Liver (tissue), 9 donors: ENCODE results near the gene RGS12. TPM values are rescaled to one million over a fixed set of nuclear protein-coding genes. Genes with fewer than 3 reads are reported as not detected.

Source experiments
- DNase-seq: peaks from one replicate; pipeline ENCODE4 v3.0.0-alpha.2; 2017; ENCODE audit warnings: low spot score
- H3K27ac ChIP-seq, 2 donors: one replicate each; pipeline ENCODE4 v1.7.0; 2013; ENCODE audit warnings: inconsistent platforms in 2 of 2, low read length in 2 of 2, control low read depth in 1 of 2, low read depth in 1 of 2, mild to moderate bottlenecking in 1 of 2
- H3K27me3 ChIP-seq, 4 donors: one replicate each; pipeline versions ENCODE4 v1.6.1 to v1.7.0; 2013; ENCODE audit warnings: low read length in 3 of 4, inconsistent platforms in 1 of 4, mild to moderate bottlenecking in 1 of 4, moderate library complexity in 1 of 4; ENCODE audit not compliant: control insufficient read depth in 4 of 4, insufficient read depth in 4 of 4
- H3K36me3 ChIP-seq, 4 donors: one replicate each; pipeline versions ENCODE4 v1.6.1 to v1.7.0; 2013; ENCODE audit warnings: low read length in 3 of 4, mild to moderate bottlenecking in 3 of 4, low read depth in 1 of 4, moderate library complexity in 1 of 4; ENCODE audit not compliant: control insufficient read depth in 4 of 4, insufficient read depth in 3 of 4
- H3K4me1 ChIP-seq, 4 donors: one replicate each; pipeline versions ENCODE4 v1.6.1 to v1.7.0; 2013; ENCODE audit warnings: low read length in 3 of 4, mild to moderate bottlenecking in 3 of 4, moderate library complexity in 1 of 4; ENCODE audit not compliant: control insufficient read depth in 4 of 4, insufficient read depth in 4 of 4
- H3K4me3 ChIP-seq, 3 donors: one replicate each; pipeline versions ENCODE4 v1.6.1 to v1.7.0; 2013; ENCODE audit warnings: low read length in 3 of 3, control low read depth in 1 of 3, low read depth in 1 of 3, mild to moderate bottlenecking in 1 of 3
- H3K9ac ChIP-seq, 2 donors: one replicate each; pipeline ENCODE4 v1.7.0; 2013; ENCODE audit warnings: low read length in 2 of 2, mild to moderate bottlenecking in 2 of 2, moderate library complexity in 2 of 2, control low read depth in 1 of 2, low read depth in 1 of 2
- H3K9me3 ChIP-seq, 4 donors: one replicate each; pipeline versions ENCODE4 v1.6.1 to v1.7.0; 2013; ENCODE audit warnings: low read length in 3 of 4; ENCODE audit not compliant: control insufficient read depth in 4 of 4
- ATF3 ChIP-seq: IDR thresholded peaks from 2 replicates; pipeline ENCODE4 v1.6.1; 2016; ENCODE audit warnings: antibody characterized with exemption
- CTCF ChIP-seq: fragments of 150-350 bp; IDR thresholded peaks from 2 replicates; pipeline ENCODE4 v1.5.1; 2017; ENCODE audit warnings: improper control_type of control experiment, low read depth, low read length; ENCODE audit not compliant: missing input control
- FOXA1 ChIP-seq: IDR thresholded peaks from 2 replicates; pipeline ENCODE4 v1.6.1; 2016; ENCODE audit warnings: antibody characterized with exemption
- FOXA2 ChIP-seq: IDR thresholded peaks from 2 replicates; pipeline ENCODE4 v1.6.1; 2016; ENCODE audit warnings: antibody characterized with exemption
- GABPA ChIP-seq, 2 donors: IDR thresholded peaks in 1 of 2; conservative IDR thresholded peaks in 1 of 2; 2 replicates each; pipeline ENCODE4 v1.6.1; 2016; ENCODE audit warnings: antibody characterized with exemption in 2 of 2, mild to moderate bottlenecking in 1 of 2, moderate library complexity in 1 of 2
- HNF4A ChIP-seq, 2 donors: conservative IDR thresholded peaks; 2 replicates each; pipeline ENCODE4 v1.6.1; 2016; ENCODE audit warnings: antibody characterized with exemption in 2 of 2, mild to moderate bottlenecking in 2 of 2
- JUND ChIP-seq, 2 donors: IDR thresholded peaks; 2 replicates each; pipeline ENCODE4 v1.6.1; 2016; ENCODE audit warnings: antibody characterized with exemption in 2 of 2
- MAX ChIP-seq: IDR thresholded peaks from 2 replicates; pipeline ENCODE4 v1.6.1; 2016; ENCODE audit warnings: antibody characterized with exemption
- NR2F2 ChIP-seq: IDR thresholded peaks from 2 replicates; pipeline ENCODE4 v1.6.1; 2016; ENCODE audit warnings: antibody characterized with exemption
- RAD21 ChIP-seq, 2 donors: IDR thresholded peaks; 2 replicates each; pipeline ENCODE4 v1.6.1; 2016; ENCODE audit warnings: antibody characterized with exemption in 2 of 2, mild to moderate bottlenecking in 2 of 2
- REST ChIP-seq: IDR thresholded peaks from 2 replicates; pipeline ENCODE4 v1.6.1; 2016; ENCODE audit warnings: antibody characterized with exemption, mild to moderate bottlenecking
- RXRA ChIP-seq, 2 donors: IDR thresholded peaks; 2 replicates each; pipeline ENCODE4 v1.6.1; 2017 to 2018; ENCODE audit warnings: antibody characterized with exemption in 2 of 2, mild to moderate bottlenecking in 1 of 2
- SP1 ChIP-seq: IDR thresholded peaks from 2 replicates; pipeline ENCODE4 v1.6.1; 2018; ENCODE audit warnings: antibody characterized with exemption, mild to moderate bottlenecking
- TAF1 ChIP-seq: conservative IDR thresholded peaks from 2 replicates; pipeline ENCODE4 v1.6.1; 2016; ENCODE audit warnings: antibody characterized with exemption, mild to moderate bottlenecking
- YY1 ChIP-seq: IDR thresholded peaks from 2 replicates; pipeline ENCODE4 v1.6.1; 2016; ENCODE audit warnings: antibody characterized with exemption, mild to moderate bottlenecking
- WGBS: extraction: QIAGEN DNeasy Blood & Tissue Kit; methylation state at CpG from one replicate; pipeline ENCODE4 v1.1.7; 2013; 5-methylcytosine and 5-hydroxymethylcytosine counted together
- polyA plus RNA-seq, 2 donors: library from polyadenylated mRNA; stranded (reverse) in 1 of 2; unstranded in 1 of 2; fragments of 200-250 nt in 1 of 2; fragments of >200 nt in 1 of 2; fragmentation: Nextera tagmentation in 1 of 2; extraction: Ambion mirVana in 1 of 2; gene quantifications; one replicate each; pipeline versions ENCODE4 v1.2.1 to v1.2.3, GENCODE V29; 2013 to 2015
- total RNA-seq, 2 donors: library from RNA; depleted of rRNA; stranded (reverse); fragments of >200 nt; gene quantifications; one replicate each; pipeline ENCODE4 v1.2.3, GENCODE V29; 2014
- donor health status: healthy.
- donor health status: healthy.
- donor health status: healthy.
- donor health status: healthy.
- donor health status: healthy.

The RGS12 gene
- total and polyA plus RNA-seq, 4 donors: 6.4 to 23.2 (median 11.5) TPM

- Histone ChIP-seq H3K27me3 (no peaks in the 10 kb centered on the region), H3K27ac (no peak overlapping the region), H3K4me3 (no peak overlapping the region), H3K36me3 (peaks cover 0 to 1% (median 0%) of the 10 kb centered on the region in 4 donors), H3K4me1 (peaks cover 0 to 5% (median 0%) of the 10 kb centered on the region in 4 donors), H3K9ac (no peak overlapping the region), H3K9me3 (no peaks in the 10 kb centered on the region)
- TF ChIP-seq RXRA (IDR thresholded peaks at IDR 0.05) (no peak), SP1 (no peak), MAX (no peak), REST (no peak), YY1 (no peak), HNF4A (conservative IDR thresholded peaks at IDR 0.05) (no peak), NR2F2 (no peak), ATF3 (no peak), TAF1 (no peak), FOXA2 (no peak), GABPA (IDR thresholded peaks at IDR 0.05 in 1 of 2, conservative IDR thresholded peaks at IDR 0.05 in 1 of 2) (no peak), JUND (IDR thresholded peaks at IDR 0.05) (no peak), FOXA1 (no peak)
- WGBS: 96% methylated on average over 28 of the region's 28 CpGs
- DNase-seq: peak; percentile 28
Measured at GRCh38 chr4:3340038-3340699, 47.3 kb downstream of the RGS12 start.

- H3K9me3 ChIP-seq: no peaks in the 10 kb centered on the region
- no peak overlapping the region for H3K9ac ChIP-seq
- WGBS: 51% methylated on average over 16 of the region's 16 CpGs
- H3K4me3 ChIP-seq: no peak overlapping the region
- no peaks in the 10 kb centered on the region for H3K27me3 ChIP-seq
- H3K4me1 ChIP-seq: peaks cover 0 to 5% (median 0%) of the 10 kb centered on the region in 4 donors
- peaks cover 0 to 1% (median 0%) of the 10 kb centered on the region in 4 donors for H3K36me3 ChIP-seq
- TF ChIP-seq JUND (IDR thresholded peaks at IDR 0.05) (no peak), HNF4A (conservative IDR thresholded peaks at IDR 0.05) (peak in 1 of 2 donors; percentile 17), FOXA2 (no peak), FOXA1 (no peak), RAD21 (IDR thresholded peaks at IDR 0.05) (peak; percentile 81 to 82), ATF3 (no peak), GABPA (IDR thresholded peaks at IDR 0.05 in 1 of 2, conservative IDR thresholded peaks at IDR 0.05 in 1 of 2) (no peak), MAX (no peak), CTCF (peak; percentile 58), RXRA (IDR thresholded peaks at IDR 0.05) (no peak), REST (no peak)
- peak; percentile 30 for DNase-seq
- no peak overlapping the region for H3K27ac ChIP-seq
Measured at GRCh38 chr4:3340700-3341083, 47.9 kb downstream of the RGS12 start.
